HepG2 (cell line): ENCODE data around the gene AMZ2. TPM values are rescaled to one million over a fixed set of nuclear protein-coding genes. Genes with fewer than 3 reads are reported as not detected.
"Not testable (repeated sequence)": the region's sequence is repeated elsewhere in the genome, so short reads cannot be mapped to it uniquely, and the experiment has no call there.

Source experiments
- CBFB ChIP-seq: sonication (generic); formaldehyde crosslinking; IDR thresholded peaks from 2 replicates; pipeline ENCODE4 v1.4.0; 2020; ENCODE audit warnings: missing genetic modification reagents
- CEBPG ChIP-seq: IDR thresholded peaks from 2 replicates; pipeline ENCODE4 v1.6.1; 2016
- EP300 ChIP-seq, 3 experiments: sonication (generic) in 1 of 3; formaldehyde crosslinking in 1 of 3; IDR thresholded peaks; 2 replicates each; pipeline versions ENCODE4 v1.5.1 to v1.6.1; 2011 to 2020; ENCODE audit warnings: low read depth in 2 of 3, low read length in 2 of 3, borderline replicate concordance in 1 of 3, improper control_type of control experiment in 1 of 3, mild to moderate bottlenecking in 1 of 3, missing genetic modification reagents in 1 of 3, moderate library complexity in 1 of 3
- FOXO1 ChIP-seq: sonication (generic); formaldehyde crosslinking; IDR thresholded peaks from 2 replicates; pipeline ENCODE4 v1.4.0; 2020; ENCODE audit warnings: missing genetic modification reagents
- HMGXB3 ChIP-seq: sonication (generic); formaldehyde crosslinking; IDR thresholded peaks from 2 replicates; pipeline ENCODE4 v1.4.0; 2020; ENCODE audit warnings: missing genetic modification reagents, borderline replicate concordance
- HOMEZ ChIP-seq: IDR thresholded peaks from 2 replicates; pipeline ENCODE4 v1.6.1; 2016; ENCODE audit warnings: low read depth
- MIXL1 ChIP-seq: IDR thresholded peaks from 2 replicates; pipeline ENCODE4 v1.6.1; 2016
- NR2F1 ChIP-seq, 2 experiments: fragments of 450-650 bp in 1 of 2; formaldehyde crosslinking in 1 of 2; IDR thresholded peaks; 2 replicates each; pipeline versions ENCODE4 v1.5.0 to v1.6.1; 2016 to 2020; ENCODE audit warnings: mild to moderate bottlenecking in 1 of 2, missing compliant biosample characterization in 1 of 2, missing genetic modification reagents in 1 of 2, moderate library complexity in 1 of 2
- PPARG ChIP-seq: conservative IDR thresholded peaks from 2 replicates; pipeline ENCODE4 v1.6.1; 2016; ENCODE audit warnings: missing biosample characterization, missing genetic modification reagents
- SAP130 ChIP-seq: IDR thresholded peaks from 2 replicates; pipeline ENCODE4 v1.6.1; 2016; ENCODE audit warnings: low read depth
- SMAD3 ChIP-seq: sonication (generic); formaldehyde crosslinking; IDR thresholded peaks from 2 replicates; pipeline ENCODE4 v1.4.0; 2020; ENCODE audit warnings: missing genetic modification reagents
- SOX5 ChIP-seq: IDR thresholded peaks from 2 replicates; pipeline ENCODE4 v1.6.1; 2016; ENCODE audit warnings: borderline replicate concordance
- SOX6 ChIP-seq, 2 experiments: fragments of 450-650 bp in 1 of 2; sonication (generic) in 1 of 2; formaldehyde crosslinking in 1 of 2; IDR thresholded peaks; 2 replicates each; pipeline versions ENCODE4 v1.4.0 to v1.6.1; 2017 to 2020; ENCODE audit warnings: antibody characterized with exemption in 1 of 2, mild to moderate bottlenecking in 1 of 2, missing genetic modification reagents in 1 of 2
- SSRP1 ChIP-seq: IDR thresholded peaks from 2 replicates; pipeline ENCODE4 v1.6.1; 2016; ENCODE audit warnings: control low read depth
- TGIF2 ChIP-seq: IDR thresholded peaks from 2 replicates; pipeline ENCODE4 v1.6.1; 2016; ENCODE audit warnings: control low read depth, missing compliant biosample characterization
- ZNF264 ChIP-seq: sonication (generic); formaldehyde crosslinking; IDR thresholded peaks from 2 replicates; pipeline ENCODE4 v1.4.0; 2020; ENCODE audit warnings: missing genetic modification reagents
- ZSCAN9 ChIP-seq: IDR thresholded peaks from 2 replicates; pipeline ENCODE4 v1.6.1; 2016; ENCODE audit warnings: borderline replicate concordance
- polyA plus RNA-seq, 8 experiments: library from polyadenylated mRNA; depleted of rRNA in 3 of 8; stranded (reverse) in 7 of 8; unstranded in 1 of 8; fragments of >200 nt; fragmentation: Illumina TruSeq in 4 of 8; extraction: Trizol in 4 of 8; gene quantifications; 2 replicates each; pipeline versions ENCODE4 v1.2.1 to v1.2.3, GENCODE V29; 2011 to 2016; ENCODE audit warnings: low read depth in 4 of 8, missing spikeins in 1 of 8, mixed read lengths in 1 of 8; ENCODE audit not compliant: insufficient read depth in 1 of 8
- total RNA-seq, 5 experiments: library from RNA; depleted of rRNA; stranded (reverse); fragments of >200 nt; fragmentation: Illumina TruSeq; extraction: Trizol; gene quantifications; 2 replicates each; pipeline ENCODE4 v1.2.3, GENCODE V29; 2016; ENCODE audit warnings: low read depth in 1 of 5
- TF ChIP-seq, protein P1 (sequence below): sonication (generic); formaldehyde crosslinking; IDR thresholded peaks from 2 replicates; pipeline ENCODE4 v1.4.0; 2020; ENCODE audit warnings: mild to moderate bottlenecking, missing genetic modification reagents
- TF ChIP-seq, protein P2 (sequence below), 2 experiments: fragments of 450-650 bp in 1 of 2; sonication (generic) in 1 of 2; formaldehyde crosslinking; IDR thresholded peaks; 2 replicates each; pipeline versions ENCODE4 v1.5.0 to v1.8.0; 2020 to 2022; ENCODE audit warnings: mild to moderate bottlenecking in 1 of 2, missing genetic modification reagents in 1 of 2
- TF ChIP-seq, protein P3 (sequence below): IDR thresholded peaks from 2 replicates; pipeline ENCODE4 v1.6.1; 2016; ENCODE audit warnings: mild to moderate bottlenecking

The AMZ2 gene
- total and polyA plus RNA-seq, 2 of the 13 experiments (the other 11 are each of a cell fraction or from before 2014, with no cell fraction given) = 86.9 to 90.2 TPM

- TF ChIP-seq CBFB (CRISPR knock-in tag) (0 out of 2 replicates have a peak, but pooled peaks have one; percentile 56), EP300 (IDR thresholded peaks at IDR 0.05; ENCODE audit: low read depth in 2 of 2, low read length in 2 of 2) (peak in 1 of 2 experiments; percentile 79; a peak in 2 of 4 replicates), SSRP1 (CRISPR knock-in tag) (peak; percentile 71; the same call in 1 of the 2 replicates), HMGXB3 (CRISPR knock-in tag) (peak; percentile 41; the same call in 1 of the 2 replicates), PPARG (0 out of 2 replicates have a peak, but pooled peaks have one; percentile 47), SMAD3 (peak; percentile 80; the same call in 1 of the 2 replicates), SOX6 (CRISPR knock-in tag; IDR thresholded peaks at IDR 0.05) (peak; percentile 34; the same call in 1 of the 2 replicates), NR2F1 (CRISPR knock-in tag; IDR thresholded peaks at IDR 0.05) (0 out of 4 replicates have a peak, but pooled peaks of 1 of the 2 experiments have one; percentile 22), FOXO1 (CRISPR knock-in tag) (peak; percentile 71; the same call in 1 of the 2 replicates), SOX5 (CRISPR knock-in tag) (peak; percentile 59; the same call in 1 of the 2 replicates), ZSCAN9 (CRISPR knock-in tag) (peak; percentile 67; the same call in 1 of the 2 replicates), SAP130 (CRISPR knock-in tag) (peak; percentile 78), MIXL1 (CRISPR knock-in tag) (0 out of 2 replicates have a peak, but pooled peaks have one; percentile 14), TGIF2 (CRISPR knock-in tag) (0 out of 2 replicates have a peak, but pooled peaks have one; percentile 60), CEBPG (CRISPR knock-in tag) (peak; percentile 90), ZNF264 (0 out of 2 replicates have a peak, but pooled peaks have one; percentile 25), HOMEZ (CRISPR knock-in tag) (peak; percentile 73; the same call in 1 of the 2 replicates)
- not testable (repeated sequence) for TF ChIP-seq EP300 (CRISPR knock-in tag; IDR thresholded peaks at IDR 0.05; ENCODE audit: borderline replicate concordance); SOX6 (IDR thresholded peaks at IDR 0.05)
- TF ChIP-seq, protein P1, sequence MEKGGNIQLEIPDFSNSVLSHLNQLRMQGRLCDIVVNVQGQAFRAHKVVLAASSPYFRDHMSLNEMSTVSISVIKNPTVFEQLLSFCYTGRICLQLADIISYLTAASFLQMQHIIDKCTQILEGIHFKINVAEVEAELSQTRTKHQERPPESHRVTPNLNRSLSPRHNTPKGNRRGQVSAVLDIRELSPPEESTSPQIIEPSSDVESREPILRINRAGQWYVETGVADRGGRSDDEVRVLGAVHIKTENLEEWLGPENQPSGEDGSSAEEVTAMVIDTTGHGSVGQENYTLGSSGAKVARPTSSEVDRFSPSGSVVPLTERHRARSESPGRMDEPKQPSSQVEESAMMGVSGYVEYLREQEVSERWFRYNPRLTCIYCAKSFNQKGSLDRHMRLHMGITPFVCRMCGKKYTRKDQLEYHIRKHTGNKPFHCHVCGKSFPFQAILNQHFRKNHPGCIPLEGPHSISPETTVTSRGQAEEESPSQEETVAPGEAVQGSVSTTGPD (CRISPR knock-in tag) = peak; percentile 58; the same call in 1 of the 2 replicates
- TF ChIP-seq, protein P2, sequence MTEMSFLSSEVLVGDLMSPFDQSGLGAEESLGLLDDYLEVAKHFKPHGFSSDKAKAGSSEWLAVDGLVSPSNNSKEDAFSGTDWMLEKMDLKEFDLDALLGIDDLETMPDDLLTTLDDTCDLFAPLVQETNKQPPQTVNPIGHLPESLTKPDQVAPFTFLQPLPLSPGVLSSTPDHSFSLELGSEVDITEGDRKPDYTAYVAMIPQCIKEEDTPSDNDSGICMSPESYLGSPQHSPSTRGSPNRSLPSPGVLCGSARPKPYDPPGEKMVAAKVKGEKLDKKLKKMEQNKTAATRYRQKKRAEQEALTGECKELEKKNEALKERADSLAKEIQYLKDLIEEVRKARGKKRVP (CRISPR knock-in tag; IDR thresholded peaks at IDR 0.05) = peak in 1 of 2 experiments; percentile 65; a peak in 1 of 4 replicates
- TF ChIP-seq, protein P3, sequence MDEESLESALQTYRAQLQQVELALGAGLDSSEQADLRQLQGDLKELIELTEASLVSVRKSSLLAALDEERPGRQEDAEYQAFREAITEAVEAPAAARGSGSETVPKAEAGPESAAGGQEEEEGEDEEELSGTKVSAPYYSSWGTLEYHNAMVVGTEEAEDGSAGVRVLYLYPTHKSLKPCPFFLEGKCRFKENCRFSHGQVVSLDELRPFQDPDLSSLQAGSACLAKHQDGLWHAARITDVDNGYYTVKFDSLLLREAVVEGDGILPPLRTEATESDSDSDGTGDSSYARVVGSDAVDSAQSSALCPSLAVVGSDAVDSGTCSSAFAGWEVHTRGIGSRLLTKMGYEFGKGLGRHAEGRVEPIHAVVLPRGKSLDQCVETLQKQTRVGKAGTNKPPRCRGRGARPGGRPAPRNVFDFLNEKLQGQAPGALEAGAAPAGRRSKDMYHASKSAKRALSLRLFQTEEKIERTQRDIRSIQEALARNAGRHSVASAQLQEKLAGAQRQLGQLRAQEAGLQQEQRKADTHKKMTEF (CRISPR knock-in tag) = peak; percentile 69
These were observed 18.0 kb downstream of the AMZ2 start (continued) for GRCh38 chr17:68265833-68266232.
